GM19395 (cell line): ENCODE results near the gene IL22RA1.

Experiments used
- ATAC-seq: cut with Tn5 transposase; IDR thresholded peaks from one replicate; pipeline ENCODE4 v1.9.1; 2021; ENCODE audit warnings: mild to moderate bottlenecking, moderate library complexity; ENCODE audit not compliant: unreplicated experiment

IL22RA1 gene, protein sequence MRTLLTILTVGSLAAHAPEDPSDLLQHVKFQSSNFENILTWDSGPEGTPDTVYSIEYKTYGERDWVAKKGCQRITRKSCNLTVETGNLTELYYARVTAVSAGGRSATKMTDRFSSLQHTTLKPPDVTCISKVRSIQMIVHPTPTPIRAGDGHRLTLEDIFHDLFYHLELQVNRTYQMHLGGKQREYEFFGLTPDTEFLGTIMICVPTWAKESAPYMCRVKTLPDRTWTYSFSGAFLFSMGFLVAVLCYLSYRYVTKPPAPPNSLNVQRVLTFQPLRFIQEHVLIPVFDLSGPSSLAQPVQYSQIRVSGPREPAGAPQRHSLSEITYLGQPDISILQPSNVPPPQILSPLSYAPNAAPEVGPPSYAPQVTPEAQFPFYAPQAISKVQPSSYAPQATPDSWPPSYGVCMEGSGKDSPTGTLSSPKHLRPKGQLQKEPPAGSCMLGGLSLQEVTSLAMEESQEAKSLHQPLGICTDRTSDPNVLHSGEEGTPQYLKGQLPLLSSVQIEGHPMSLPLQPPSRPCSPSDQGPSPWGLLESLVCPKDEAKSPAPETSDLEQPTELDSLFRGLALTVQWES

DNA sequence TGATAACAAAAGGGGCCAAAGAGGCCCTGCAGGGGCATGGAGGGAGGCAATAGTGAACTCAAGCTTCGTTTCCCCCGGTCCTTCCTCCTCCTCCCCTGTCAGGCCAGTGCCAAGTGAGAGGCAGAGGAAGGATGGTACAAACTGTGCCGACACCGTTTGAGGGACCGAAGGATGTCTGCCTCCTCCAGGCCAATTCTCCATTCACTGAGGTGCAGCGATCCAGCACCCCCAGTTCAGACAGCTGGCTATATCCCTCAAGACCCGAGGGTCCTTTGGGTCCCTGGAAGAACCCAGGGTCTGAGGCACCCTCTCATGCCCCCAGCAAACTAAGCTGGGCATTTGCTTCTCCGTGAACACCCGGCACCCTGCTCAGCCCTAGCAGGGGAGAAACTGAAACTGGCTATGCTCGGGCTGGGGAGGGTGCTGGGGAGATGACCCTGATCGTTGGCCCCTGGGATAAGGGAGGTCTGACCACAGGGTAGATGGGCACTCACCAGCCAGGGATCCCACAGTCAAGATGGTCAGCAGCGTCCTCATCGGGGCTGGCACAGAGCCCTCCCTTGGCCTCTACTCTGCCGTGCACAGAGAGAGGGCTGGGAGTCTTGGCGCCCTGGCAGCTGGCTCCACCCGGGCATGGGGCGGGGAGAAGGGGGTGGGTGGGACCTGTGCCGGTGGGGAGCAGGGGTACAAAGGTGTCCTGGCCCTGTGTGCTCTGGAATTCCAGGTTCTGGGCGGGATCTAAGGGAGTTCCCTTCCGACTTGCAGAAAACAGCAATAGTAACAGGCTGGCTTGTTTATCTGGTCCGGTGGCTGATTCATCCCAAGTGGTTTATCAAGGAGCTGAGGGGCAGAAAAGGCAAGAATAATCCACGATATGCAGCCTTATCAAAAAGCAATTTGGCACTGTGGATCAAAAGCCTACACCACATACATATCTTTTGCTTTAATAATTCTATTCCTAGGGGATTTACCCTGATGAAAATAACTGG lies at the start of gene IL22RA1:
IL22RA1 (minus strand) TSS at position 595 of the 989 bp plus-strand sequence; CDS start at position 537, 58 bp downstream.
- ATAC-seq, result no peak

DNA sequence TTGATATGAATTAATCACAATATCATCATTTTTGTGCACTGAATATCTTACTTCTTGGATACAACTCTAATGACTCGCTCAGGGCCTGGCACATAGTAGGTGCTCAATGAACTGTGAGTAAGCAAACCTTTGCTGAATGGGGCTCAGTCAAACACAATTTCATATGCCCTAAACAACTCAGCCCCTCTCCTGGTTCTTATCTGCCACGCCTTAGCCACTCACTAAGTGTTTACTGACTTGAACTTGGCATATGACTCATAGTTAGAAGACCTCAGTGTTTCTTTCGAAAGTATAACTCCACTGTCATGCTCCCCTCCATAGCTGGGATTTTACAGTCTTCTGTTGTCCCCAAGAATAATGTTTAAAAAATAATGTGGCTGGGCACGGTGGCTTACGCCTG lies 48.9 kb upstream of the IL22RA1 start:
- no peak for ATAC-seq

DNA sequence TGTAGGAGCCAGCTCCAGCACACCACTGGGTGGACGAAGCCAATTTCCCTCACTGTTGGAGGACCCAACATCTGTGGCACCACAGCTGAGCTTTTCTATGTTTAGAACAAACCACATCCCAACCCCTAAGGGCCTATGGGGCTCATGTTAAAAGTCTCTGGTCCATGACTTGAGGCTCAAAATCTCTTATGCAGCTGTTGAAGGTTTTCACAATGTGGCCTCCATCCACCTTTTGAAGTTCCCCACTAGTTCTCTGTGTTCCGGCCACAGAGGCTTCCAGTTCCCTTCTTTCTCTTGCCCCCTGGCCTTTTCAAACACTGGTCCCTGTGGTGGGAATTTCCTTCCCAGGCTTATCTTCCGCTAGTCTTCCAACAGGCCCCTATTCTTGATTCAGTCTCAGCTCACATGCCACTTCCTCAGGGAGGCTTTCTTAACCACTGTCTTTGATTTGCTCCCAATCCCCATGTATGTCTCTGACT lies 48.1 kb upstream of the IL22RA1 start:
- ATAC-seq, result peak; percentile 63

DNA sequence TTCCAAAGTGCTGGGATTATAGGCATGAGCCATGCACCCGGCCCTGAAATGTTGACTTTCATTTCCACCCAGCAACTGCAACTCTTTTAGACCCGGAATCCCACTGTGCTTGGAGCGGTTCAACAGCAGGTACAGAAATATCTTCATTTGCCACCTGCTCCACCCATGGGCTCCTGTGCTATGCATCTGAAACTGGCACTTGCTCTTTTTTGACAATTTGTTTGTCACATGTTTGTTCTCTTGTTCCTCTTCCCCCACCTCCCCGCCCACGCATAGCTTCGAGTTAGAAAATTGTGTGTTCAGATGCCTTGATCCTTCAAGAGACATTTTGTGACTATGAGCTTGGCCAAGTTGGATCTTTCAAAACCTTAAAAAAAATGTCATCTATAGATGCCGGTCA lies 46.6 kb upstream of the IL22RA1 start:
- no peak for ATAC-seq

DNA sequence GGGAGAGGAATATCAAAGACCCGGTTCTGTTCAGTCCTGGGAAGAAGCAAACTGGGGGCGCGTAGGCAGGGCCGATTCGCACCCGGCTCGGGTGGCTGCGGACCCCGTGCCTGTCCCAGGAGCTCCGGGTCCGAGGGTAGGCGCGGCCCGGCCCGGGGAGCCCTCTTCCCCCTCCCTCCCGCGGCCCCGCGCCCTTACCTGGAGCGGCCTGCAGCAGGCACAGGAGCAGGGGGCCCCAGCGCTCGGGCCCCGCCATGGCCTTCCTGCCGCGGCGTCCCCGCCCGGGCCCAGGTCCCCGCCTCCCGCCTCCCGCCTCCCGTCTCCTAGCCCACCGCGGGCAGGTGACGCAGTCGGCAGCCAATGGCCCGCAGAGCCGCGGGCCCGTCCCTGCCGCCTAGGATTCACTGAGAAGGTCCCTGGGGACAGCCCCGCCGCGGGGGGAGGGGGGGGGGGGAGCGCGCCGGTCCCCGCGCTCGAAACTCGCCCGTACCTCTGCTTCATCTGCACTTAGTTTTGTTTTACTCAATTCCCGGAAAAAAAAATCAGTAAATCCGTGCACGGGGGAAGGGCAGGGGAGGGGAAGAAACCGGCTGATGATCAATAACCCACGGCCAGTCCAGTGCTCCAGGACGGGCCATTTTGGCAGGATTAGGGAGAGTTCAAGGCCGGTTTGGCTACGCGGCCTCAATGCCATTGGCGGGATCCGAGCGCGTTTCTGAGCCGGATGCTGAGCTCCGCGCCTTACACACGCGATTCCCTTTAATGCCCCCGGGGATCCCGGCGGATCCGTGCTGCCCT lies 44.3 kb upstream of the IL22RA1 start, which contains the start of gene IFNLR1:
IFNLR1 (minus strand) TSS at position 297 of the 798 bp plus-strand sequence; CDS start at position 256, 41 bp downstream.
- no peak for ATAC-seq

DNA sequence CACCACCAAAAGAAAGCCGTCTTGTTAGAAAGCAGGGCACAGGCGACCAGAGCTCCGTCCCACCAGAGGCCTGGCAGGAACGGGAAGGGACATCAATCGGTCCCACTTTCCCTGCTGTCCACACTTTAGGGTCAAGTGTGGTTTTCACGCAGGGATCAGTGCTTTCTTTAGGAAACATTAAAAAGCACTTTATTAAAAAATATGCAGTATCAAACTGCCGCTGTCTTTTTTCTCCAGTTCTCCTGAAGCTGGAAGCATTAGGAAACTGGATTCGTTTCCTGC lies 43.7 kb upstream of the IL22RA1 start:
- no peak for ATAC-seq

DNA sequence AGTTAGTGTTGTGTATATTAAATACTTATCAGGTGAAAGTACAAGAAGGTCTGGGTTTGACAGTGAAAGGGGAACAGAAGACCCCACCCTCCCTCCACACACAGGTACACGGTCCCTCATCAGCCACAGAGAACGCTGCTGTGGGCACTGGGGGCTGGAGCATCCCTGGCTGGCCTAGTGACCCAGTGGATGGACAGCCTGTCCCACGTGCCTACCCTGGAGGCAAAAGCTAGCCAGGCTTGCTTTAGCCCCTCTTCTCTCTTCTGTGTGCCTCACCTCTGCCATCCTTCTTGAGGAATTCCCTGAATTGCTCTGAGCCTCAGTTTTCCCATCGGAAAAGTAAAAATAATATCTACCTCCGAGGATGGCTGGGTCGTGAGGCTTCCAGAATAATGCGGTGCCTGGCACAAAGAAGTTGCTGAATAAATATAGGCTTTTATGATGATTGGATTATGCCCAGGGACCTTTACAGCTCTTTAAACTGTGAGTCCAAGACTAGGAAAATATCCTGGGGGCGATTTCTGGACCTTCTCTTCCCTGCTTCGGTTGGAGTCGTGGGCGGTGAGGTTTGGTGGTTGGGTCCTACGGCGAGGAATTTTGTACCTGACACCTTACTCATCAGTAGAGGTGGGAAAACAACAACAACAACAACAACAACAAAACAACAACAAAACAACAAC lies 43.2 kb upstream of the IL22RA1 start:
- no peak for ATAC-seq

DNA sequence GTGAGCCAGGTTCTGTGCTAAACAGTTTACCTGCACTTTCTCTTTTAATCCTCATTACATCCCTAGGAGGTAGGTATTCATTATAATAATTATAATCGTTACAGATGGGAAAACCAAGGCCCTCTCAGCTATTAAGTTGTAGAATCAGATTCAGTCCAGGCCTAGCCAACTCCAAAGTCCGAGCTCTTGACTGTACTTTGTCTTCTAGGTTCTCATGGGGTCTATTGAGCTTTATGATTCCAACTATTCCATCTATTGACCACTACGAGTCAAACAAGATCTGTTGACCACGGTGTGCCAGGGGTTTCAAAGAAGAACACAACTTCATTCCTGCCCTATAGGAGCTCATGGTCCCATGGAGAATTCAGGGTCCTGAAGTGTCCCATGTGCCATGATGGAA lies 42.1 kb upstream of the IL22RA1 start:
- no peak for ATAC-seq

DNA sequence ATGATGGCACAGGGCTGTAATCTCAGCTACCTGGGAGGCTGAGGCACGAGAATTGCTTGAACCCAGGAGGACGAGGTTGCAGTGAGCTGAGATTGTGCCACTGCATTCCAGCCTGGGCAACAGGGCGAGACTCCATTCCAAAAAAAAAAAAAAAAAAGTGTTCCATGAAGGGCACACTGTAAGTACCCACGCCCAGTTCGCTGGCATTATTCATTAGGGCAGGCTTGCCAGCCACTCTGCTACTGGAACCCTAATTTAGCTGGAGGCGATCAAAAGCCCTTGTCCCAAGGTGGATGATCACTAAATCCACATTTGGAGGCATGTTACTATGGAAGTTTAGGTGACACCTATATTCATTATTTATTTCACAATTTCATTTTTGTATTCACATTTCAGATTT lies 39.1 kb upstream of the IL22RA1 start:
- no peak for ATAC-seq

DNA sequence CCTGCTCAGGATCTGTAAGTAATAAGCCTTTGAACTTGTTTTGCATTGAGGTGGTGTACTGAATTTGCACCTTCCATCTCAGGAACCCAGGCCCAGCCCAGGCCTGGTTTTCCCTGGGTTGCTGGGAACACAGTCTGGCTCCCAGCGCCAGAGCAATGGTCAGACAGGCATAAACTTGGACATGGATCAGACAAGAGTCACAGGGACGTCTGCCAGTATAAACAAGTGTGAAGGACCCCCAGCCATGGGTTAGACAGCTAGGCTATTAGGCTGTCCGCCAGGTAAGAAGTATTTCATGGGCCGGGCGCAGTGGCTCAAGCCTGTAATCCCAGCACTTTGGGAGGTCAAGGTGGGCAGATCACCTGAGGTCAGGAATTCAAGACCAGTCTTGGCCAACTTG lies 38.7 kb upstream of the IL22RA1 start:
- ATAC-seq, result no peak

DNA sequence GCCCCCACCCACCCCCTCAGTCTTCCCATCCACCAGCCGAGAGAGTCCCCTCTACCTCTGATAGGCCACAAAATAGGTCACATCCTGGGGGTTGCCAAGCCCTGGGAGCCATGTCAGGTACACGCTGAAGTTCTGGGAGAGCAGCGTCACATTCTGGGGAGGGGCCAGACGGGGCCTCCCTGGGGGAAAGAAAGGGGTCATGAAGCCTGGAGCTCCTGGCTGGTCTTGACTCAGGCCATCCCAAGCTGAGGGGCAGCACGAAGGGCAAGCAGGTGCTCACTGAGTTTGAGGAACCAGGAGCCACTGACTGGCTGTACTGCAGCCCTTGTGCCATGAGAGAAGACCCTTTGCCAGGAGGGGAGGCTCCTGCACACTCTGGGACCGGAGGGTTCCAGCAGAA lies 37.7 kb upstream of the IL22RA1 start:
- ATAC-seq, result no peak

DNA sequence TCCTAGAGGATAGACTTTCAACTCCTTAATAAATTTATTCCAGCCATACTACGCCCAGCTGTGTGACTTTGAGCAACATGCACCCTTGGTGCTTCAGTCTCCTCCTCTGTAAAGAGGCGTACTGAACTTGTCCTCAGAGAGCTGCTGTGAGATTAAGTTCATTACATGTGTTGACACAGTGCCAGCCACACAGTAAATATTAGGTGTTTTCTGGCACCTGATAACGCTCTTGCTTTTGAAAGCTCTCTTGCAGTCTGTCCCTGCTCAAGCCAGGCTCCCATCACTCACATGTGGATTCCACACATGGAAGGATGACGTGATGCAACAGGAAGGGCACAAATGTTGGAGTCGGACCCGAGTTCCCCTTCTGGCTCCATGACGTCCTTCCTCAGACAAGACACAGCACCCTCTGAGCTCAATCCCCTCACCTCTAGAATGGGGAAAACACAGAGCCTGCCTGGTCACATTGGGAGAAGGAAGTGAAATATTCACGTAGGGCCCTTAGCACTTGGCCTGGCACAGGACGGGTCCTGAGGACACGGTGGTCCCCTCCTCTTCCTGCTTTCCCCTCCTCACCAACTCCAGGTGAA lies 36.4 kb upstream of the IL22RA1 start:
- no peak for ATAC-seq

DNA sequence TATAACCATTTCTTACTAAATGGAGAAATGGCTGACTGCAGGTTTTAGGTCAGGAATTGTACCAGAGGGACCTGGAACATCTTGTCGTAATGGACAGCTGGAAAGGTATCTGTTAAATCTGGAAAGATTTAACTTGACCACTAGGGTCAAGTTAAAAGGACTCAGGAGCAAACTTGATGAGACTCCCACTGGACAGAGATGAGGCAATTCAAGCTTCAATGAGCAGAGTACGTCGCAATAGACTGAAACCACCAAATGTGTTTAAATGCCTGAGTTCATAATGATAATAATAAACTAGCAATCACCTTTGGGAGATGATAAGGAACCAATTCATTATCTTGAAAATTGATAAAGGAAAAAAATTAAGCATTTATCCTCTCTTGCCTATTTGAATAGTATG lies 35.5 kb upstream of the IL22RA1 start:
- ATAC-seq, result no peak

DNA sequence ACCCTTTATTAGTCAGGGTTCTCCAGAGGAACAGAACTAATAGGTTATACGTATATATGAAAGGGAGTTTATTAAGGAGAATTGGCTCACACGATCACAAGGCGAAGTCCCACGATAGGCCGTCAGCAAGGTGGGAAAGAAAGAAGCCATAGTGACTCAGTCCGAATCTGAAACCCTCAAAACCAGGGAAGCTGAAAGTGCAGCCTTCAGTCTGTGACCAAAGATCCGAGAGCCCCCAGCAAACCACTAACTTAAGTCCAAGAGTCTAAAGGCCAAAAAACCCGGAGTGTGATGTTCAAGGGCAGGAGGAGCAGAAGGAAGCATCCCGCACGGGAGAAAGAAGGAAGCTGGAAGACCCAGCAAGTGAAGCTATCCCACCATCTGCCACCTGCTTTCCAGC lies 34.2 kb upstream of the IL22RA1 start:
- no peak for ATAC-seq

DNA sequence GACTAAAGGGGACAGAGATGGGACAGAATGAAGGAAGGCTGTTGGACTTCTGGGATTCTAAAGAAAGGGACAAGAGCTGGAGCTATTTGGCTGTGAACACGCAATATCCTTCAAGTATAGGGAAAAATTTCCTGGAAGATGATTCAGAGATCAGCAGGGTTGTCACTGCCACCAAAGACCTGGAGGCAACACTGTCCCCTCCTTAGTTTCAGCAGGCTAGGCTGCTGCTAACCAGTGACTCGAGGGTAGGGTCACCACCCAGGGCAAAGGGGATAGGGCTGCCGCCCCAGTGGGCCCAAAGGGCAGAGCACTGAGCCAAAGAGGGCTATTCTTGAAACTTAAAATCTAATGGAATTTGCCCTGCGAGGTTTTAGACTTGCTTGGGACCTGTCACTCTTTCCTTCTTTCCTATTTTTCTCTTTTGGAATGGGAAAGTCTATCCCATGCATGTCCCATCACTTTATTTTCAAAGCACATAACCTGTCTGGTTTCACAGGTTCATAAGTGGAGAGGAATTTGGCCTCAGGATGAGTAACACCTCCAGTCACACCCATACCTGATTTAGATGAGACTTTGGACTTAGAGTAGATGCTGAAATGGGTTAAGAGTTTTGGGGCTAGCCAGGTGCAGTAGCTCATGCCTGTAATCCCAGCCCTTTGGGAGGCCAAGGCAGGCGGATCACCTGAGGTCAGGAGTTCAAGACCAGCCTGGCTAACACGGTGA lies 32.3 kb upstream of the IL22RA1 start:
- ATAC-seq, result no peak

DNA sequence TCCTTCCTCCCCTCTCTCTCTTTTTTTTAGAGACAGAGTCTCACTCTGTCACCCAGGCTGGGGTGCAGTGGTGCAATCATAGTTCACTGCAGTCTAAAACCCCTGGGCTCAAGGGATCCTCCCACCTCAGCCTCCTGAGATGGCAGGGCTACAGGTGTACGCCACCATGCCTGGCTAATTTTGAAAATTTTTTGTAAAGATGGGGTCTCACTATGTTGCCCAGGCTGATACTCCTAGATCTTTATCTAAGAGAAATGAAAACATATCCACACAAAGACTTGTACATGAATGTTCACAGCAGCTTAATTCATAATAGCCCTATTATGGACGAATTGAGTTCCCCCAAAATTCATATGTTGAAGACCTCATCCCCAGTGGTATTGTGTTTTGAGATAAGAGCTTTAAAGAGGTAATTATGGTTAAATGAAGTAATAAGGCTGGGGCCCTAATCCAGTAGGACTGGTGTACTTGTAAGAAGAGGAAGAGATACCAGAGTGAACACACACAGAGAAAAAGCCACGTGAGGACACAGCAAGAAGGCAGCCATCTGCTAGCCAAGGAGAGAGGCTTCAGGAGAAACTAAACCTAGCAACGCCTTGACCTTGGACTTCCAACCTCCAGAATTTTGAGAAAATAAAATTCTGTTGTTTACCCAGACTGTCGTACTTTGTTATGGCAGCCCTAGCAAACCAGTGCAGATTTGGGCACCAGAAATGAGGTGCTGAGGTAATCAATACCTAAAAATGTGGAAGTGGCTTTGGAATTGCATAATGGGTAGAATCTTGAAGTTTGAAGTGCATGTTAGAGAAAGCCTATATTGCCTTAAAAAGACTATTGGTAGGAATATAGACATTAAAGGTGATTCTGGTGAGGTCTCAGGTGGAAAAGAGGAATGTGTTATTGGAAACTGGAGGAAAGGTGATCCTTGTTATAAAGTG lies 31.0 kb upstream of the IL22RA1 start:
- no peak for ATAC-seq

DNA sequence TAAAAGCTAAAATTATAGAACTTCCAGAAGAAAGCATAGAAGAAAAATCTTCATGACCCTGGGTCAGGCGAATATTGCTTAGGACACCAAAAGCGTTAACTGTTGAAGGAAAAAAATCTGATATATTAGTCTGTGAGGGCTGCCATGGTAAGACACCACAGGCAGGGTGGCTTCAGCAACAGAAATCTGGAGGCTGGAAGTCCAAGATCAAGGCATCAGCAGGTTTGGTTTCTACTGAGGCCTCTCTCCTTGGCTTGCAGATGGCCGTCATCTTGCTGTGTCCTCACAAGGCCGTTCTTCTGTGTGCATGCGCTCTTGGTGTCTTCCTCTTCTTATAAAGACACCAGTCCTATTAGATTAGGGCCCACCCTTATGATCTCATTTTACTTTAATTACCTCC lies 29.7 kb upstream of the IL22RA1 start:
- no peak for ATAC-seq

DNA sequence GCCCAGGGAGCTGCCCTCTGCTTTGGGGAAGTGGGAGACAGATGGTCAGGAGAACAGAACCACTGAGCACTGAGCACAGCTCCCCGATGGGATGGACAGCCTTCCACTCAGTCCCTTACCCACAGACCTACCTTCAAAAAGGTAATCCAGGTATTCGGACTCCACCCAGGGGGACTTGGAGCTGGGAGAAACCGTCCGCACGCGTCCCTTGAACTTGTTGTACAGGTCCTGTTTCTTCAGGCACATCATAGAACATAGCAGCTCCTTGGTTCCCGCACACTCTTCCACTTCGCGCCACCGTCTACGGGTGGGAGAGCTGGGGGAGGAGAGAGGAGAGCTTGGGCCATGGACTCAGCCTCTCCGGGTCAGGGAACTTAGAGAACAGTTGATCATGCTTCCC lies 26.3 kb upstream of the IL22RA1 start:
- no peak for ATAC-seq
